HepG2 (cell line): ENCODE results near the gene SPINK7. TPM values are rescaled to one million over a fixed set of nuclear protein-coding genes. Genes with fewer than 3 reads are reported as not detected.

Experiments
- ATAC-seq: fragments of 200-7000 bp; cut with Tn5 transposase; 3 replicates; pipeline ENCODE4 v1.9.1; 2020; ENCODE audit warnings: mild to moderate bottlenecking, moderate library complexity
- BruUV-seq: library from RNA; stranded (reverse); fragments of 400-500 nt; replicated peaks from 2 replicates; lab custom pipeline; 2021; lab: Mats Ljungman, UMichigan
- CTCF ChIA-PET: fragments of 300-600 bp; formaldehyde crosslinking; extraction: SDS; loops from one replicate; lab custom pipeline; 2021; ENCODE audit warnings: low total read pairs, inconsistent platforms, low intra/inter-chr PET ratio; lab: Yijun Ruan, JAX
- POLR2A ChIA-PET: fragments of 350-600 bp; sonication (Branson Sonifier 250); formaldehyde crosslinking; loops from one replicate; lab custom pipeline; 2020; ENCODE audit warnings: antibody characterized with exemption, inconsistent platforms; lab: Yijun Ruan, JAX
- DNase-seq: peaks from one replicate; pipeline ENCODE4 v3.0.0-alpha.2; 2015; ENCODE audit warnings: low spot score
- FAIRE-seq: peaks from 3 replicates; lab custom pipeline; 2011; peaks lifted over from hg19 to GRCh38; lab: Jason Lieb, UNC
- H2AFZ ChIP-seq: one replicate; pipeline ENCODE4 v1.6.1; 2011; ENCODE audit warnings: low read length, inconsistent platforms
- H3K27ac ChIP-seq: fragments of 300-600 bp; 3 replicates; pipeline ENCODE4 v1.8.0; 2011; ENCODE audit warnings: mixed run types, mild to moderate bottlenecking, mixed read lengths, low read length, inconsistent platforms; ENCODE audit not compliant: insufficient read depth; ENCODE audit errors: extremely low read length
- H3K27me3 ChIP-seq, 2 experiments: fragments of 200-600 bp in 1 of 2; 2 replicates in 1 of 2; 3 replicates in 1 of 2; pipeline versions ENCODE4 v1.6.0 to v1.8.0; 2011; ENCODE audit warnings: low read length in 2 of 2, mild to moderate bottlenecking in 2 of 2, moderate library complexity in 2 of 2, inconsistent platforms in 1 of 2; ENCODE audit not compliant: insufficient read depth in 2 of 2, control insufficient read depth in 1 of 2
- H3K36me3 ChIP-seq, 2 experiments: fragments of 200-600 bp in 1 of 2; replicated peaks in 1 of 2; 2 replicates in 1 of 2; 3 replicates in 1 of 2; pipeline versions ENCODE4 v1.5.1 to v1.8.0; 2011; ENCODE audit warnings: low read length in 2 of 2, inconsistent platforms in 1 of 2; ENCODE audit not compliant: insufficient read depth in 2 of 2, control insufficient read depth in 1 of 2
- H3K4me1 ChIP-seq: 2 replicates; pipeline ENCODE4 v1.5.1; 2012; ENCODE audit warnings: low read length, inconsistent platforms; ENCODE audit not compliant: insufficient read depth
- H3K4me2 ChIP-seq: 2 replicates; pipeline ENCODE4 v1.6.0; 2011; ENCODE audit warnings: low read depth, low read length, inconsistent platforms
- H3K4me3 ChIP-seq, 3 experiments: fragments of 200-600 bp in 1 of 3; sonication (generic), shearing (Covaris generic) in 1 of 3; replicated peaks in 1 of 3; 2 replicates each; pipeline ENCODE4 v1.5.1; 2011 to 2016; ENCODE audit warnings: low read length in 3 of 3, inconsistent platforms in 2 of 3, low read depth in 2 of 3, mild to moderate bottlenecking in 2 of 3, control low read depth in 1 of 3, mixed read lengths in 1 of 3; ENCODE audit not compliant: insufficient read depth in 1 of 3
- H3K79me2 ChIP-seq: one replicate; pipeline ENCODE4 v1.6.1; 2011; ENCODE audit warnings: low read length, inconsistent platforms; ENCODE audit not compliant: insufficient read depth
- H3K9ac ChIP-seq: 2 replicates; pipeline ENCODE4 v1.6.0; 2011; ENCODE audit warnings: mild to moderate bottlenecking, low read depth, low read length, inconsistent platforms; ENCODE audit not compliant: insufficient read depth
- H3K9me3 ChIP-seq: 2 replicates; pipeline ENCODE4 v1.5.1; 2012; ENCODE audit warnings: mild to moderate bottlenecking, low read length
- H4K20me1 ChIP-seq: 2 replicates; pipeline ENCODE4 v1.6.0; 2011; ENCODE audit warnings: inconsistent platforms, mild to moderate bottlenecking, low read length, moderate library complexity; ENCODE audit not compliant: insufficient read depth
- AKNA ChIP-seq: sonication (generic); formaldehyde crosslinking; IDR thresholded peaks from 2 replicates; pipeline ENCODE4 v1.4.0; 2020; ENCODE audit warnings: missing genetic modification reagents, borderline replicate concordance
- GATAD2A ChIP-seq: IDR thresholded peaks from 2 replicates; pipeline ENCODE4 v1.6.1; 2016
- HMG20B ChIP-seq: conservative IDR thresholded peaks from 2 replicates; pipeline ENCODE4 v1.6.1; 2016; ENCODE audit warnings: missing genetic modification reagents, missing compliant biosample characterization
- JUNB ChIP-seq: sonication (generic); formaldehyde crosslinking; IDR thresholded peaks from 2 replicates; pipeline ENCODE4 v1.8.0; 2022; ENCODE audit warnings: missing genetic modification reagents, mild to moderate bottlenecking, borderline replicate concordance
- SETDB1 ChIP-seq: sonication (generic); formaldehyde crosslinking; IDR thresholded peaks from 2 replicates; pipeline ENCODE4 v1.5.1; 2020; ENCODE audit warnings: missing genetic modification reagents, mild to moderate bottlenecking, borderline replicate concordance
- YEATS4 ChIP-seq: sonication (generic); formaldehyde crosslinking; IDR thresholded peaks from 2 replicates; pipeline ENCODE4 v1.4.0; 2020; ENCODE audit warnings: missing genetic modification reagents, borderline replicate concordance
- ZBTB33 ChIP-seq: sonication (generic); formaldehyde crosslinking; IDR thresholded peaks from 2 replicates; pipeline ENCODE4 v1.4.0; 2020; ENCODE audit warnings: missing genetic modification reagents
- ZFP36L1 ChIP-seq: sonication (generic); formaldehyde crosslinking; IDR thresholded peaks from 2 replicates; pipeline ENCODE4 v1.8.0; 2022; ENCODE audit warnings: mild to moderate bottlenecking, missing genetic modification reagents, moderate library complexity
- ZFP90 ChIP-seq: sonication (generic); formaldehyde crosslinking; IDR thresholded peaks from 2 replicates; pipeline ENCODE4 v1.8.0; 2022; ENCODE audit warnings: missing genetic modification reagents, mild to moderate bottlenecking, inconsistent platforms, borderline replicate concordance
- ZNF138 ChIP-seq: sonication (generic); formaldehyde crosslinking; IDR thresholded peaks from 2 replicates; pipeline ENCODE4 v1.5.0; 2020; ENCODE audit warnings: mild to moderate bottlenecking, low read depth, missing genetic modification reagents
- WGBS: methylation state at CpG from one replicate; pipeline ENCODE4 v1.1.6; 2017; ENCODE audit warnings: low lambda C conversion rate; 5-methylcytosine and 5-hydroxymethylcytosine counted together
- in situ Hi-C: cut with HindIII; loops from 2 replicates; pipeline ENCODE4 v1.10.0; 2017; ENCODE audit warnings: low pct_unique_long_range_greater_than_20kb; ENCODE audit not compliant: extremely low pct_ligation_motif_present
- intact Hi-C: fragments of 100-400 bp; cut with micrococcal nuclease; formaldehyde crosslinking; loops from one replicate; pipeline ENCODE4 v1.10.0; 2022; ENCODE audit not compliant: unreplicated experiment
- polyA plus RNA-seq, 8 experiments: library from polyadenylated mRNA; depleted of rRNA in 3 of 8; stranded (reverse) in 7 of 8; unstranded in 1 of 8; fragments of >200 nt; fragmentation: Illumina TruSeq in 4 of 8; extraction: Trizol in 4 of 8; gene quantifications; 2 replicates each; pipeline versions ENCODE4 v1.2.1 to v1.2.3, GENCODE V29; 2011 to 2016; ENCODE audit warnings: low read depth in 4 of 8, missing spikeins in 1 of 8, mixed read lengths in 1 of 8; ENCODE audit not compliant: insufficient read depth in 1 of 8
- total RNA-seq, 5 experiments: library from RNA; depleted of rRNA; stranded (reverse); fragments of >200 nt; fragmentation: Illumina TruSeq; extraction: Trizol; gene quantifications; 2 replicates each; pipeline ENCODE4 v1.2.3, GENCODE V29; 2016; ENCODE audit warnings: low read depth in 1 of 5

SPINK7 gene
- total and polyA plus RNA-seq, 2 of the 13 experiments (the other 11 are each of a cell fraction or from before 2014, with no cell fraction given) = 0.15 TPM; not detected in 1

GRCh38 chr5:148343603-148344487, 31.6 kb downstream of the SPINK7 start:
- Histone ChIP-seq H3K27me3 (no peaks in the 10 kb centered on the region), H3K36me3 (no peaks in the 10 kb centered on the region), H2AFZ (no peak overlapping the region), H3K4me1 (no peaks in the 10 kb centered on the region), H3K9ac (no peak overlapping the region), H3K4me3 (no peak overlapping the region), H3K9me3 (no peaks in the 10 kb centered on the region), H3K27ac (no peak overlapping the region), H4K20me1 (no peaks in the 10 kb centered on the region), H3K4me2 (no peak overlapping the region), H3K79me2 (no peaks in the 10 kb centered on the region)
- in situ Hi-C loops = no loop called here
- ATAC-seq (no peak), DNase-seq (no peak), FAIRE-seq (no peak)
- ChIA-PET POLR2A (no interaction called here), CTCF (no interaction called here)
- BruUV-seq = no TSS peak
- no peak for TF ChIP-seq JUNB (CRISPR knock-in tag)
- no peak for TF ChIP-seq YEATS4 (CRISPR knock-in tag)
- TF ChIP-seq SETDB1 (CRISPR knock-in tag) = no peak
- TF ChIP-seq ZFP90 = no peak
- intact Hi-C loops = no loop called here
- 5% methylated on average over 7 of the region's 7 CpGs for WGBS

- CTCF ChIA-PET = no interaction called here
- in situ Hi-C loops = no loop called here
- Histone ChIP-seq H3K4me3 (no peak overlapping the region), H3K4me1 (no peaks in the 10 kb centered on the region), H3K4me2 (no peak overlapping the region), H3K27me3 (no peaks in the 10 kb centered on the region), H3K9me3 (no peaks in the 10 kb centered on the region), H3K79me2 (no peaks in the 10 kb centered on the region), H2AFZ (no peak overlapping the region), H3K9ac (no peak overlapping the region), H4K20me1 (no peaks in the 10 kb centered on the region), H3K27ac (no peak overlapping the region), H3K36me3 (no peaks in the 10 kb centered on the region)
- intact Hi-C loops = no loop called here
- ATAC-seq (no peak), FAIRE-seq (no peak), DNase-seq (no peak)
- 0% methylated on average over 1 of the region's 1 CpG for WGBS
- no TSS peak for BruUV-seq
- POLR2A ChIA-PET = no interaction called here
- no peak for TF ChIP-seq ZBTB33 (CRISPR knock-in tag)
- TF ChIP-seq ZNF138 (CRISPR knock-in tag) = no peak
- TF ChIP-seq AKNA (CRISPR knock-in tag) = no peak
- TF ChIP-seq GATAD2A (CRISPR knock-in tag) = no peak
- TF ChIP-seq HMG20B (CRISPR knock-in tag) = no peak
- TF ChIP-seq ZFP36L1 = no peak
These were observed 35.5 kb downstream of the SPINK7 start for GRCh38 chr5:148347706-148348105.
